GM12874 (cell line): ENCODE results near the gene BNC2.

Experiments used
- TF ChIP-seq, protein P1 (sequence below): IDR thresholded peaks from 2 replicates; pipeline ENCODE4 v1.5.1; 2011; ENCODE audit warnings: low read depth, mild to moderate bottlenecking, control low read depth, low read length, moderate library complexity; ENCODE audit not compliant: insufficient read depth

BNC2 gene

GRCh38 chr9:16710888-16711287 is 159.6 kb downstream of the BNC2 start:
- TF ChIP-seq, protein P1, sequence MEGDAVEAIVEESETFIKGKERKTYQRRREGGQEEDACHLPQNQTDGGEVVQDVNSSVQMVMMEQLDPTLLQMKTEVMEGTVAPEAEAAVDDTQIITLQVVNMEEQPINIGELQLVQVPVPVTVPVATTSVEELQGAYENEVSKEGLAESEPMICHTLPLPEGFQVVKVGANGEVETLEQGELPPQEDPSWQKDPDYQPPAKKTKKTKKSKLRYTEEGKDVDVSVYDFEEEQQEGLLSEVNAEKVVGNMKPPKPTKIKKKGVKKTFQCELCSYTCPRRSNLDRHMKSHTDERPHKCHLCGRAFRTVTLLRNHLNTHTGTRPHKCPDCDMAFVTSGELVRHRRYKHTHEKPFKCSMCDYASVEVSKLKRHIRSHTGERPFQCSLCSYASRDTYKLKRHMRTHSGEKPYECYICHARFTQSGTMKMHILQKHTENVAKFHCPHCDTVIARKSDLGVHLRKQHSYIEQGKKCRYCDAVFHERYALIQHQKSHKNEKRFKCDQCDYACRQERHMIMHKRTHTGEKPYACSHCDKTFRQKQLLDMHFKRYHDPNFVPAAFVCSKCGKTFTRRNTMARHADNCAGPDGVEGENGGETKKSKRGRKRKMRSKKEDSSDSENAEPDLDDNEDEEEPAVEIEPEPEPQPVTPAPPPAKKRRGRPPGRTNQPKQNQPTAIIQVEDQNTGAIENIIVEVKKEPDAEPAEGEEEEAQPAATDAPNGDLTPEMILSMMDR = no peak

DNA sequence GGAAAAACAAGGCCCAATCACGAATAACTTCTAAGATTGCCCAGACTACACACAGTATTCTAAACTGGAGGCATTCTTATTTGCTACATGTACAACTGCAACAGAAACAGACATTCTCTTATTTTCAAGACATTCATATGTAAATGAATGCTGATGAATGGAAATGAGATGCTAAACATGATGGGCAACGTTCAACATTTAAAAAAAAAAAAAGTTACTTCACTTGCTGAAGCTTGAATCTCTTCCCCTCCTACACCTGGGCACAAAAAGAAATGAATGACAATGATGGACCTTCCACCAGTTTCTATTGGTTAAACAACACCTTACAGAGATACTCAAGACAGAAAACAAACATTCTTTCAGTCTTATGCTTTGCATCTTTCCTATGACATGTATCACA is 160.5 kb downstream of the BNC2 start:
- TF ChIP-seq, protein P1 = no peak

DNA sequence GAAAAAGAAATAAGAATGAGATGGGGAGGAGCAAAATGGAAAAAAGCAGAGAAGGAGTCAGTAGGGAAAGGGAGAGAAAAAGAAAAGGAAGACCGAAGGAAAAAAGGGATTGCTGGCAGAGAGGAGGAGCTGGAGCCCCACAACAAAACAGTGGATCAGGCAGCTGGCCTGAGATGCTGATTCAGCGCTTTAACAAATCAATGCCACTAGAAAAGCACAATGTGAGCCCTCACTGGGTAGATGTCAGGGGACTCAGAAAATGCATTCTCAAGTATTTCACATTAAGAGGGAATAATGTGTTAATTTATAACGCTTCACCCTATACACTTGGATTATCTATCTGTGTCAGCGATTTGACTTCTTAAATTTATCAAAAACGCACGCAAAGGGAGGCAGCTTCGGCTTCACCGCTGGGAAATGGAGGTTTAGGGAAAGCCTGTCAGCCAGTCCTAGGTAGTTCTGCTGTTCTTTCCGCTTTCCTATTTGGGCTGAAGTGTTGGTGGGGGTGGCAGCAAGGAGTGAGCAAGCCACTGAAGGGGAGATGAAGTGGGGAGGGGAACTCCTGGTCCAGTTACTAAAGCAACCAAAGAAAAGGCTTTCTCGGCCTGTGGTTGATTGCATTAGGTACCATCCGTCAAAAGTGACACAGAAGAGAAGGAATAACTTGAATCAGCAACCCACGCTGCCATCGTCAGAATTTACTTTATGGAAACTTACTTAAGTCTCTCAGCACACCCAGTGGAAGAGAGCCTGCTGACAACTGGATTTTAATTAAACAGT is 161.6 kb downstream of the BNC2 start:
- TF ChIP-seq, protein P1 = no peak

- TF ChIP-seq, protein P1 = no peak
Measured at GRCh38 chr9:16705111-16705604, 165.3 kb downstream of the BNC2 start.

- TF ChIP-seq, protein P1 = no peak
Measured at GRCh38 chr9:16704116-16705110, 166.1 kb downstream of the BNC2 start.

DNA sequence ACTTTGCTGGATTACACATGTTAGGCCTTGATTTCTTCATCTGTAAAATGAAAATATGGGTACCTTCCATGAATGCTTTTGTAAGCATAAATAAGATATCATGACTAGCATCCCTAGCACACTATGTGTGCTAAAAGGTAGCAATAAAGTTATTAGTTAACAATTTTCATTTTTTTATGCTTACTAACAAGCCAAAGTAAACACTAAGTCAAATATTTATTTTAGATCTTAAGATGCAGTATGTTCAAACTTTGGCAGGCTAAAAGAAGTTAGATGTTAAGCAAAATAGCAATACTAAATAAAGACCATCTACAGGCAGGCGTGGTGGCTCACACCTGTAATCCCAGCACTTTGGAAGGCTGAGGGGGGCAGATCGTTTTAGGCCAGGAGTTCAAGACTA is 169.1 kb downstream of the BNC2 start:
- TF ChIP-seq, protein P1 = no peak

DNA sequence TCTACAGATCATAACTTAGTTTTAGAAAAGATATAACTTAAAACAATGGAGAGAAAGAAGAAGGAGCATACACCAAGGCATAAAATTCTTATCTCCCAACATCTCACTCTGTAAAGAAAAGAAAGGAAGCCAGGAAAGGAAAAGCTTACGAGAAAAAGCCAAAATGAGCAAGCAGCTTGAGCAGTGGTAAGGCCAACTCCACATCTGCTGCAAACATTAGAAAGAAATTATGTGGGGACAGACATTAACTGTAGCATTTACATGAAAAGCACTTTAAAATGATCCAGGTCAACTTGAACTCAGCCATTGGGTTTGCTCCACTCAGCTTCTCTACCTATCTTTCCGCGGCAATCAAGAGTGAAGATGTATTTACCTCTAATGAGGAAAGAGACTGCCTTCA is 176.9 kb downstream of the BNC2 start:
- TF ChIP-seq, protein P1 = no peak
